ENCODE data around the gene E2F6.

E2F6 gene

DNA sequence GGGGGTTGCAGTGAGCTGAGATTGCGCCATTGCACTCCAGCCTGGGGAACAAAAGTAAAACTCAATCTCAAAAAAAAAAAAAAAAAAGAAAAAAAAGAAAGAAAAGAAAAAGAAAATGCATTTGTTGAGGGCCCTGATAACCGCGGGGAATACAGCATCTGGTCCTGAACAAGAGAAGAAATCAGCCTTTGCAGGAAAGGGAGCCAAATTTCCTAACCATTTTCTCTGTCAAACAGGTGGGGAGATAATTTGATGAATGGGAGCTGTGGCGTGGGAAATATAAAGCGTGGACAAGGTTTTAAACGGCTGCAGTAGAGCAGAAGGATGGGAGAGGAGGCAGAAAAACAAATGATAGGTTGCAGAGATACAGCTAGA lies 864 bp downstream of the E2F6 start:
- in situ Hi-C loops (cut with MboI; ENCODE audit: low sequenced_read_pairs): no loop called here

DNA sequence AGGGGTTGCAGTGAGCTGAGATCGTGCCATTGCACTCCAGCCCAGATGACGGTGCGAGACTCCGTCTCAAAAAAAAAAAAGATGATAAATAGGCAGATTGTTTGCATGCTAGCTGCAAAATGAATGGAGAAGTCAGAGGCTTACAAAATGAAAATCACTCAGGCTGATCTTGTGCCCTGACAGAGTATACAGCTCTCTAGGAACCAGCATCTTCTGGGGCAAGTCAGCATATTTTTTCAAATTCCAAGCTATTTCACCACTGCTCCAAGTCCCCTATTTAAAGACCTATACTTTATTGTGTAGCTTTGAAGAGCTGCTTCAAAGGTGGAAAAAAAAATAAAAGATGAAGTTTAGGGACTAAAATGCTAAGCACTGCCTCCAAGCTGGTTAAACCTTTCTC lies 6.1 kb downstream of the E2F6 start:
- in situ Hi-C loops (cut with MboI; ENCODE audit: low sequenced_read_pairs): no loop called here

GRCh38 chr2:11458753-11459152 lies 7.2 kb downstream of the E2F6 start:
- in situ Hi-C loops (cut with MboI; ENCODE audit: low sequenced_read_pairs): no loop called here

- in situ Hi-C loops (cut with MboI; ENCODE audit: low sequenced_read_pairs): no loop called here
Measured at GRCh38 chr2:11457935-11458334, 8.0 kb downstream of the E2F6 start.

GRCh38 chr2:11456251-11456650 lies 9.7 kb downstream of the E2F6 start:
- in situ Hi-C loops (cut with MboI; ENCODE audit: low sequenced_read_pairs): no loop called here

- in situ Hi-C loops (cut with MboI; ENCODE audit: low sequenced_read_pairs): no loop called here
Measured at GRCh38 chr2:11454824-11455223, 11.1 kb downstream of the E2F6 start.

DNA sequence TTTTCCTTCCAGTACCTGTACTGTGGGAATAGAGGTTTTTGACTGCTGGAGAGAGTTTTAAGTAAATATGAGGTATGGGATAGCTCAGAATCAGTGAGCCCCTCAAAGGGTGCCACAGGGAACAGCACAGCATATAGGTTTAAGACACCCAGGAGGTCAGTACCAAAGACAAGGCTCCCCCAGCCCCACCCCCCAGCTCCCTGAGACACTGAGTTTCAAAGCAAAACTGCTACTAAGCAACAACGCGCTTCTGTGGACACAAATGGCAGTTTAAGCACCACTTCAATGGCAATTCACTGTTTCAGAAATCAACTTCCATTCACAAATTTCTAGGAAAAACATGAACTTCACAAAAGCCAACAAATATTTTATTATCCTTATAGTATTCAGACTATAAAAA lies 15.2 kb downstream of the E2F6 start:
- in situ Hi-C loops (cut with MboI; ENCODE audit: low sequenced_read_pairs): no loop called here

- in situ Hi-C loops (cut with MboI; ENCODE audit: low sequenced_read_pairs): no loop called here
Measured at GRCh38 chr2:11446733-11447248, 19.2 kb downstream of the E2F6 start.

GRCh38 chr2:11444737-11445136 lies 21.2 kb downstream of the E2F6 start:
- in situ Hi-C loops (cut with MboI; ENCODE audit: low sequenced_read_pairs): no loop called here

GRCh38 chr2:11438555-11439080 lies 27.3 kb downstream of the E2F6 start:
- in situ Hi-C loops (cut with MboI; ENCODE audit: low sequenced_read_pairs): no loop called here

DNA sequence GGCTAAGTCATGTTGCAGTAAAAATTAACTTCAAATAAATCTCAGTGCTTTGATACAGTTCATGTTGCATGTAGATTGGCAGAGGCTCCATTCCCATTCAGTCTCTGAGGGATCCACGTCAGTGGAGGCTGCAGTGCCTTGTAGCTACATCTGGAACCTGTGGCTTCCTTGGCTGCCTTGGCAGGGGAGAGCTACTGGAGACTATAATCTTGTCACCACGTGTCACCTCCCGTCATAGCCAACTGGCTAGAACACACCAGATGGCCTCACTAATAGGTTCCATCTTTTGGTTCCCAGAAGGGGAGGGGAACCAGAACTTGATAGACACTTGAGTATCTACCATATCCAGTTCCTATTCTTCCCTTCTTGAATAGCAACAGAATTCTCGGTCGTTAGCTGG lies 28.4 kb downstream of the E2F6 start:
- in situ Hi-C loops (cut with MboI; ENCODE audit: low sequenced_read_pairs): no loop called here

DNA sequence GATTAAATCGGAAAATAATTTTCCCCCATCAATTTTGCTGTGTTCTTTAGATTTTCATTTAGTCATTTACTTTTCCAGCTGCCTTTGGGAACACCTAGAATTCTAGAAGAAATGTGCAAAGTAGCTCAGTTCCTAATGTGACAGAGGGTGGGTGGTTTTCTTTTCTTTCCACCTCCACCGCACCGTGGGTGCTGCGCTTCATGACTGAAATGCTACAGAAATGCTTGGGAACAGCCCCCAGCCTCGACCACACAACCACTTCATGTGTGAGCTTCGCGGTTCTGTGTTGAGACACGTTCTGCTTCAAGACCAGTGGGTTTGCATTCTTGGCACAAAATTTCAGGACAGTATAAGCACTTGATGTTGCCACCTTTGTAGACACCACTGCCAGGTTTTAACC lies 30.9 kb downstream of the E2F6 start:
- in situ Hi-C loops (cut with MboI; ENCODE audit: low sequenced_read_pairs): no loop called here

DNA sequence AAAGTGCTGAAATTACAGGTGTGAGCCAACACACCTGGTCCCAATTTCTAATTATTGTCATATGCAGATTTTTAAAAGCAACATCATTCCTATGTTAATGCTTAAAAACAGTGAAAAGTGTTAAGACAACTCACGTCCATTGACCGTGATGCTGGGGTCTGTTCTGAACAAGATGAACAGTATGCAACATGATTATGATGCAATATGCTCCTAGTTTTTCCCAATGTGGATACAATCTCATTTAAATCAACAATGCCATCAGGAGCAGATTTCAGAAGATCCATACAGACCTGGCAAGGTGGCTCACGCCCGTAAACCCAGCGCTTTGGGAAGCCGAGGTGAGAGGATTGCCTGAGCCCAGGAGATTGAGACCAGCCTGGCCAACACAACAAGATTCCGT lies 31.5 kb downstream of the E2F6 start:
- in situ Hi-C loops (cut with MboI; ENCODE audit: low sequenced_read_pairs): no loop called here

- in situ Hi-C loops (cut with MboI; ENCODE audit: low sequenced_read_pairs): no loop called here
Measured at GRCh38 chr2:11433822-11434221, 32.1 kb downstream of the E2F6 start.

DNA sequence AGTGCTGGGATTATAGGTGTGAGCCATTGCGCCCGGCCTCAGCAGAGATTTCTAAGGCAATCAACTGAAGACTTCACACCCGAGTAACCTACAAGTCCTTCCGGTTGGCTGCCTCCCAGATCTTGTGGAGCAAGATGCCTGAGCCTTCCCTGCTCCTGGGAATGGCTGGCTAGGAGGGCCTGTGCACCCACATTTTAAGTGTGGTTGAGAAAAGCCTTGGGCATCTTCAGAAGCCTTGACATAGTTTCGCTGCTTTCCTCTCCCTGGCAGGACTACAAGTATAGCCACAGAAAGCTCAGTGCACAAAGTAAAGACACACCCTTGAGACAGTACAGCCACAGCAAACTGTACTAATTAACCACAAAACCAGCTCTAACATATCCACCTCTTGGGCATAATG lies 35.2 kb downstream of the E2F6 start:
- in situ Hi-C loops (cut with MboI; ENCODE audit: low sequenced_read_pairs): no loop called here

DNA sequence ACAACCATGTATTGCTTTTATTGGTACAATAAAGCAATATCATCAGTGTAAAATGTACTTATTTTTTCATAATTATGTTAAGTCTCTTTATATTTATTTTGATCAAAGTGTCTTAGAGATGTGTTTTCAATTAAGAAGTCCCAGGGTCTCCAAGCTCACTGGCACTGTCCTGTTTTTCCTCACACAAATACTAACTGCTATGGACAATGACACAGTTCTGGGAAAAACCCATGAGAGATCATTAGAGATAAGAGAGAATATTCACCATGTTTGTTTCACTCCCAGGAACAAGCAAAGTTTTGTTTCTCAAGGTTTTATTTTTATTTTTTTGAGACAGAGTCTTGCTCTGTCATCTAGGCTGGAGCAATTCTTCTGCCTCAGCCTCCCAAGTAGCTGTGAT lies 38.7 kb downstream of the E2F6 start:
- in situ Hi-C loops (cut with MboI; ENCODE audit: low sequenced_read_pairs): no loop called here

DNA sequence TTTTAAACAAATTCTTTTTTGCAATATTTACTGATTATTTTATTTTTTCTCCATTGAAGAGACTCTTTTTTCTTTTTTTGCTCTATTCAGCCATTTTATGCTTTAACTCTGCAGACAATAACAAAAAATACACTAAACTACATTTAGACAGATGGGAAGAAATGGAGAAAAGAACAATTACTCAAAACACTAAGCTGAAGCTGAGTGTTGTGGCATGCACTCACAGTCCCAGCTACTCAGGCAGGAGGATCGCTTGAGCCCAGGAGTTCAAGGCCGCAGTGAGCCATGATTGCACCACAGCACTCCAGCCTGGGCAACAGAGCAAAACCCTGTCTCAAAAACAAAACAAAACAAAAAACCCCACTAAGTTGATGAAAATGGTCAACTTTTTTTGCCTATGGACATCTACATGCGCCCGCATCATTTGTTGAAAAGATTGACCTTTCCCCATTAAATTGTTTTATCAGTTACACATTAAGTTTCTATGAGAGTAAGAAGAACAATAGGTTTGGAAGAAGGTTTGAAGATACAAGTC lies 43.0 kb downstream of the E2F6 start:
- in situ Hi-C loops (cut with MboI; ENCODE audit: low sequenced_read_pairs): no loop called here

GRCh38 chr2:11422491-11422865 lies 43.5 kb downstream of the E2F6 start:
- in situ Hi-C loops (cut with MboI; ENCODE audit: low sequenced_read_pairs): no loop called here

- in situ Hi-C loops (cut with MboI; ENCODE audit: low sequenced_read_pairs): no loop called here
Measured at GRCh38 chr2:11421863-11422490, 44.0 kb downstream of the E2F6 start.

DNA sequence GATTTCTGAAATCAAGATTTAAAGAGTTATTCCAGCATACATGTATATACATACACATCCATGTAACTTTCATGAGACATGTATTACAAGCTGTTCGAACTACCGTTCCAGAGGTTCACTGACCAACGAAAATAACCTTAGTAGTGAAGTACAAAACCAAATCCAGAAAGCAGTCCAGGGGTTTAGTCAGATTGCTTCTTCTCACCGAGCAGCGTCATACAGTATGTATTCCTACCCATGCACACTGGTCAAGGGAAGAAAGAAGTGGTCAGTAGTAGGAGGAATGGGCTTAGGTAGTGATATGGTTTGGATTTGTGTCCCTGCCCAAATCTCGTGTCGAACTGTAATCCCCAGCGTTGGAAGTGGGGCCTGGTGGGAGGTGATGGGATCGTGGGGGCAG lies 45.3 kb downstream of the E2F6 start:
- in situ Hi-C loops (cut with MboI; ENCODE audit: low sequenced_read_pairs): no loop called here

GRCh38 chr2:11420190-11420589 lies 45.8 kb downstream of the E2F6 start:
- in situ Hi-C loops (cut with MboI; ENCODE audit: low sequenced_read_pairs): no loop called here

- in situ Hi-C loops (cut with MboI; ENCODE audit: low sequenced_read_pairs): no loop called here
Measured at GRCh38 chr2:11419781-11420180, 46.2 kb downstream of the E2F6 start.

All from hTERT RPE-1 (cell line).